GM06990 (cell line): ENCODE measurements around the gene OLFML2A.
A peak's percentile ranks its signal among the peaks of the same experiment; 100 is the strongest.

Experiments used
- DNase-seq: peaks from one replicate; pipeline ENCODE4 v3.0.0-alpha.2; 2011; ENCODE audit not compliant: insufficient read length; ENCODE audit errors: extremely low read depth
- H3K27me3 ChIP-seq: replicated peaks from 2 replicates; pipeline ENCODE4 v1.6.0; 2011; ENCODE audit warnings: low read length; ENCODE audit not compliant: control insufficient read depth, insufficient read depth
- H3K36me3 ChIP-seq: 2 replicates; pipeline ENCODE4 v1.5.1; 2011; ENCODE audit warnings: low read length; ENCODE audit not compliant: control insufficient read depth, insufficient read depth
- H3K4me3 ChIP-seq: replicated peaks from 2 replicates; pipeline ENCODE4 v1.5.1; 2011; ENCODE audit warnings: low read depth, mild to moderate bottlenecking, control low read depth, low read length
- CTCF ChIP-seq: IDR thresholded peaks from 2 replicates; pipeline ENCODE4 v1.5.1; 2011; ENCODE audit warnings: low read length, control low read depth, mild to moderate bottlenecking, inconsistent platforms; ENCODE audit not compliant: insufficient read depth, poor library complexity, severe bottlenecking

The OLFML2A gene

DNA sequence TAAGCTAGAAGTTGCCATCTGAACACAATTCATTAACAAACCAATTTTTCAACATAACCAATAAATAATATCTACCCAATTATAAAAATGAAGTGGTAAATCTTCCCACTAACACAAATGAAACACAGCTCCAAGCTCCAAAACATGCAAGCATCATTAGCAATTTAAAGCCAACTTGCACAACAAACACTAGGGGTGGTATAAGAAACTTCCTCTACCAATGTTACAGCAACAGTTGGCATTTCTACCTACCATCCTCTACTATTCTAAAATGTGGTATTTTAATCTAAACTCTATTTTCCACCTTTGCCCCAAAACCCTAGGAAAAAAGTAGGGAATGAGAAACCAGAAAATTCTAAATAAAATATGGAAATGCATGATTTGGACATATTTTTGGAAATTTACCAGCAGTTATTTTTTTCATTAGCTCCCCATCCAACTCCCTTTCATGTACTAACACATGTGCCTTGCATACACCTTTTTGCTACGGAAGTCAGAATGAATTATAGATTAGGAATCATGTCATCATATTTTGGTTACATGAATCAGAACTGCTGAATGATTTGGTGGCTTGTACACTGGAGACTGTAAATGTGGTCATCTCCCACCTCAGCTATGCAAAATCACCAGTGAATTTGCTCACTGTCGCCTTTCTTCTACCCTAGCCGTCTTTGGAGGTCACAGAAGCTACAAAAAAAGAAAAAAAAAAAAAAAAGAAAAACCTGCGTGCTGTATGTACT lies 9.9 kb upstream of the OLFML2A start:
- H3K4me3 ChIP-seq = no peak overlapping the region
- peak; percentile 28 for TF ChIP-seq CTCF
- H3K27me3 ChIP-seq = no peaks in the 10 kb centered on the region
- no peaks in the 10 kb centered on the region for H3K36me3 ChIP-seq
- DNase-seq = no peak

GRCh38 chr9:124767821-124768220 lies 9.1 kb upstream of the OLFML2A start:
- no peak for DNase-seq
- Histone ChIP-seq H3K36me3 (no peaks in the 10 kb centered on the region), H3K4me3 (no peak overlapping the region), H3K27me3 (no peaks in the 10 kb centered on the region)
- TF ChIP-seq CTCF = no peak

- Histone ChIP-seq H3K4me3 (no peak overlapping the region), H3K36me3 (no peaks in the 10 kb centered on the region), H3K27me3 (no peaks in the 10 kb centered on the region)
- DNase-seq = no peak
- no peak for TF ChIP-seq CTCF
Observed at GRCh38 chr9:124768334-124768733, 8.6 kb upstream of the OLFML2A start.

GRCh38 chr9:124768750-124769548 lies 8.0 kb upstream of the OLFML2A start:
- no peak for DNase-seq
- H3K36me3 ChIP-seq = no peaks in the 10 kb centered on the region
- no peak for TF ChIP-seq CTCF
- peak overlapping the region; percentile 90 for H3K4me3 ChIP-seq
- no peaks in the 10 kb centered on the region for H3K27me3 ChIP-seq

GRCh38 chr9:124769549-124770358 lies 7.2 kb upstream of the OLFML2A start:
- peak overlapping the region; percentile 90 for H3K4me3 ChIP-seq
- DNase-seq = no peak
- H3K27me3 ChIP-seq = no peaks in the 10 kb centered on the region
- TF ChIP-seq CTCF = no peak
- H3K36me3 ChIP-seq = no peaks in the 10 kb centered on the region
